Esophagus (tissue), 2 donors: ENCODE measurements around the gene CSTB. TPM values are rescaled to one million over a fixed set of nuclear protein-coding genes. Genes with fewer than 3 reads are reported as not detected.

Source experiments
- H3K27ac ChIP-seq, 2 donors: one replicate each; pipeline ENCODE4 v1.5.1; 2013; ENCODE audit warnings: low read depth in 2 of 2, mild to moderate bottlenecking in 2 of 2, inconsistent platforms in 1 of 2, low read length in 1 of 2, moderate library complexity in 1 of 2
- H3K27me3 ChIP-seq, 2 donors: one replicate each; pipeline ENCODE4 v1.6.1; 2013; ENCODE audit warnings: low read length in 2 of 2, control low read depth in 1 of 2, mild to moderate bottlenecking in 1 of 2; ENCODE audit not compliant: insufficient read depth in 2 of 2, control insufficient read depth in 1 of 2
- H3K36me3 ChIP-seq, 2 donors: one replicate each; pipeline ENCODE4 v1.6.1; 2013; ENCODE audit warnings: low read length in 1 of 2; ENCODE audit not compliant: control insufficient read depth in 2 of 2, insufficient read depth in 2 of 2
- H3K4me1 ChIP-seq, 2 donors: one replicate each; pipeline ENCODE4 v1.6.1; 2013; ENCODE audit warnings: low read length in 1 of 2; ENCODE audit not compliant: control insufficient read depth in 2 of 2, insufficient read depth in 2 of 2
- H3K4me3 ChIP-seq, 2 donors: one replicate each; pipeline ENCODE4 v1.5.1; 2013; ENCODE audit warnings: low read length in 2 of 2, mild to moderate bottlenecking in 2 of 2, low read depth in 1 of 2, moderate library complexity in 1 of 2
- H3K9me3 ChIP-seq, 2 donors: one replicate each; pipeline ENCODE4 v1.6.1; 2013; ENCODE audit warnings: mild to moderate bottlenecking in 2 of 2, low read depth in 1 of 2, low read length in 1 of 2, moderate library complexity in 1 of 2; ENCODE audit not compliant: control insufficient read depth in 2 of 2, insufficient read depth in 1 of 2
- WGBS, 2 donors: extraction: QIAGEN DNeasy Blood & Tissue Kit; methylation state at CpG; one replicate each; pipeline ENCODE4 v1.1.7; 2013; 5-methylcytosine and 5-hydroxymethylcytosine counted together
- polyA plus RNA-seq, 2 donors: library from polyadenylated mRNA; stranded (reverse); fragments of 200-250 nt; gene quantifications; one replicate each; pipeline ENCODE4 v1.2.3, GENCODE V29; 2013
- donor health status: healthy with polysubstance abuse.
- donor health status: Bipolar disorder and iron deficiency.

The CSTB gene
- polyA plus RNA-seq, 2 donors, result 3,514 to 5,149 TPM

DNA sequence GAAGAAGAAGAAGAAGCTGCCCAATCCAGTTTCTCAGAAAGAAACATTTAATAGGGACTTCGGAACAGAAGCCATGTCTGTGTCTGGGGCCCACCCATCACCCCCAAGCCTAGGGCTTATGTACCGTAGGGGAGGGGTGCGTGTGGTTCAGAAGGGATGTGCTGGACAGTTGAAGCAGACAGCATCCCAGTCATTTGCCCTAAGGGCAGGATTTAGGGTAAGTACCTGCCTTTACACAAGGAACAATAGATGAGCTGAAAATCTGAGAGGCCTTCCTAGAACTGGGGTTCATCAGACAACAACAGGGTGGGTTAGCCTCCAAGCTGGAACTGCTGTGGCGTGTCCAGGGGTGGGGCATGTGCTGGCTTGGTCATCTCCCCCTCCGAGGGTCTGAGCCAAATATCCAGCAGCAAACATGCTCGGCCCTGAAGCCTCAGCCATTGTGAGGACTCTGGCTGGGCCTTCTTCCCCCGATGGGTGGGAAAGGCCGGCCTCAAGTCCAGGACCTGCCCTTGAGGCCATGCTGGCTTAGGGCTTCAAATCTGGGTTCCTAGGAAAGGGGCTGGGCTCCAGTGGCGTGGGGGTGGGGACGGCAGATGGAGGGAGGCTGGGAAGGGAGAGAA lies 12.1 kb downstream of the CSTB start:
- H3K27ac ChIP-seq, result peak overlapping the region; percentile 66 to 68
- H3K27me3 ChIP-seq, result no peaks in the 10 kb centered on the region
- peaks cover 3 to 37% of the 10 kb centered on the region in 2 donors for H3K4me1 ChIP-seq
- 59 to 67% methylated on average over 9 to 10 of the region's 10 CpGs for WGBS, 2 donors
- H3K9me3 ChIP-seq, result no peaks in the 10 kb centered on the region
- H3K36me3 ChIP-seq, result peaks cover 0 to 11% of the 10 kb centered on the region in 2 donors
- no peak overlapping the region for H3K4me3 ChIP-seq

DNA sequence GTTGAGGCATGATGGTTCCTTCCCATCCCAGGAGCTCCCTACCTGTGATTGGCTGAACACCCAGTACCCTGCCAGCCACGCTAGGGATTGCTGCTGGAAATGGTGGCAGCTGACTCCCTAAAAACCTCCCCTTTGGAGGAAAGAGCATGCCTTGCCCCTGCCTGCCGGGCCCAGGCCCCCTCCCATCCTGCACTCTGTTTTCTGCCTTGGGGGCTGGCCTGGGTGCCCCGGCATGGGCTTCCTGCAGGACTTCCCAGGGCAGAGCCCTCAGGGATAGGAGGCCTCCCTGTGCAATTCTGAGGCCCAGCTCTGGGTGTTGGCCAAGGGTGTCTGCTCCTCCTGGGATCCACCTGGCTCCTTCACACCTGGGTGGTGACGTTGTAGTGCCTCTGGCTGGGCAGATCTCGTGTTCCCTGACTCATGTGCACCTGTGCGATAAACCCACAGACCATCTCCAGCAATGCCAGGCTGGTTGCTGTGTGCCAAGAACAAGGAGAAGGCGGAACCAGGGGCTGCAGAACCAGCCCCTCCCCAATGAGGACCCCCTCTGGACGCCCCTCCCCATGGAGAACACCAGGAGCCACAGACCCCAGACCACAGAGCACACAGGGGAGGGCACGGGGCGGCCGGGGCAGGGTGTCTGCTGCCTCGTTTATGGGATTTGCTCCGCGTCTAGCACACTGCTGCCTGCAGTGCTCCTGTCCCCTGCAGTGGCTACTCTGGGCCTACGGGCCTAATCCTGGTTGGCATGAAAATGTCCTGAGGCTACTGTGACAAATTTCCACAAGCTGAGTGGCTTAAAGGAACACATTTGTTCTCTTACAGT lies 13.6 kb downstream of the CSTB start:
- Histone ChIP-seq H3K27me3 (no peaks in the 10 kb centered on the region), H3K4me3 (no peak overlapping the region), H3K36me3 (peaks cover 0 to 14% of the 10 kb centered on the region in 2 donors), H3K27ac (peak overlapping the region; percentile 26 to 70), H3K9me3 (no peaks in the 10 kb centered on the region), H3K4me1 (peaks cover 0 to 31% of the 10 kb centered on the region in 2 donors)
- 69 to 76% methylated on average over 15 of the region's 15 CpGs for WGBS, 2 donors

DNA sequence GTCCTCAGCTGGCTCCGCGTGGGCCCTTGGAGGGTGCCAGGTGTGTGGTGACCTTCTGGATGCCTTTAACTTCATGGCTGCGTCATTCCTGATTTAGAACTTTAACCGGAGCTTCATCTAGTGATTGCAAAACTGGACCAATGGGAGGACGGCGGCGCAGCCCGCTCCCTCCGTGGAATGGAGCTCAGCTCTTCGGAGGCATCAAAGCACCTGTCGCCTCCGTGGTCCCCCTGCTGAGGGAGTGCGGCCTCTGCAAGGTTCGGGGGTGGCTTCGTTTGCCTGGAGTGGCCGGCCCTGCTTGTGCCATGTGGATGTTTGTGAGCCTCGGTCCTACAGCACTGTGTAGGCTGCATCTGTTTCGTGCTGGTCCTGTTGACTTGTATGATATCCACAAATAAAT lies 14.2 kb downstream of the CSTB start:
- Histone ChIP-seq H3K4me1 (peaks cover 0 to 27% of the 10 kb centered on the region in 2 donors), H3K27ac (peak overlapping the region; percentile 1 to 70)
- WGBS, 2 donors, result 92 to 93% methylated on average over 18 of the region's 18 CpGs

DNA sequence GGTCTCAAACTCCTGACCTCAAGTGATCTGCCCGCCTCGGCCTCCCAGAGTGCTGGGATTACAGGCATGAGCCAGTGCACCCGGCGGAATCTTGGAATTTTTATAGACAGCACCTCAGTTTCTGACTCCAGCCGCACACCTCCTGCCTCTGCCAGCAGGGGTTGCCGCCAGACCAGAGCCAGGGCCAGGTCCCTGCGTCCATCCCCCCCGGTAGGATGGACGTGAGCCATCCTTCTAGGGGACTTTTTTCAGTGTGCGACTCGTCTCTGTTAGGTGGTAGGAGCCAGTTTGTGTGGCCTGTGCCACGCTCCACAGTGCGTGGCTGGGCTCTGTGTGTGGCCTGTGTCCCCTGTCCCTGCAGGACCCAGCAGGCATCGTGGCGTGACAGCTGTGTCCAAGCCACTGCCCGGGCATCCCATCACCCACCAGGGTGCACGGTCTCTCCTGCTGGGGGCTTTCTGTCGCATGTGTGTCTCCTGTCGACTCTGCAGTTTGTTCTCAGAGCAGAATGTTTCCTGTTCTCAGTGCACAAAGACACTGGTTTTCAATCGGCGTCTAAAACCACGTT lies 15.6 kb downstream of the CSTB start:
- no peak overlapping the region for H3K27ac ChIP-seq
- peaks cover 10 to 30% of the 10 kb centered on the region in 2 donors for H3K36me3 ChIP-seq
- no peaks in the 10 kb centered on the region for H3K27me3 ChIP-seq
- H3K9me3 ChIP-seq, result no peaks in the 10 kb centered on the region
- WGBS, 2 donors, result 90 to 93% methylated on average over 22 of the region's 22 CpGs
- H3K4me3 ChIP-seq, result no peak overlapping the region
- H3K4me1 ChIP-seq, result peaks cover 0 to 27% of the 10 kb centered on the region in 2 donors

More for the DNA sequence above, 14.2 kb downstream of the CSTB start:
- Histone ChIP-seq H3K27me3 (no peaks in the 10 kb centered on the region), H3K9me3 (no peaks in the 10 kb centered on the region), H3K4me3 (no peak overlapping the region), H3K36me3 (peaks cover 6 to 16% of the 10 kb centered on the region in 2 donors)

DNA sequence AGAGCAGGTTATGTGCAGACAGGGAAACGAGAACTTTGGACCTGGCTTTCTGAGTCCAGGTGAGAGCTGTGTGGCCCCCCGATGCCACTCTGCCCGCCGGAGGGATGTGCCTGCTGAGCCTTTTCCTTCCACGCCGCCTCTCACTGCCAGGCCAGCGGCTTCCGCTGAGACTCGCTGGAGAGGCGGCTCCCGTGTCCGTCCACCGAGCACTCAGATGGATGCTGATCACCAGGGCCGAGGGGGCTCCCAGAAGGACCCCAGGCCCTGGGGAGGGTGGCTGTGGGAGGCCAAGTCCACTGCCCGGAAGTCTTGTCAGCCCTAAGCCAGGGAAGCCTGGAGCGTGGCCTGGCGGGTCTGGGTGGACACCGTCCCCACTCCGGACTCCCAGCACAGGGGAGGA lies 16.5 kb downstream of the CSTB start:
- Histone ChIP-seq H3K36me3 (peaks cover 10 to 33% of the 10 kb centered on the region in 2 donors), H3K27me3 (no peaks in the 10 kb centered on the region), H3K9me3 (no peaks in the 10 kb centered on the region), H3K27ac (no peak overlapping the region), H3K4me1 (peaks cover 0 to 26% of the 10 kb centered on the region in 2 donors), H3K4me3 (no peak overlapping the region)
- 94 to 97% methylated on average over 19 of the region's 19 CpGs for WGBS, 2 donors

DNA sequence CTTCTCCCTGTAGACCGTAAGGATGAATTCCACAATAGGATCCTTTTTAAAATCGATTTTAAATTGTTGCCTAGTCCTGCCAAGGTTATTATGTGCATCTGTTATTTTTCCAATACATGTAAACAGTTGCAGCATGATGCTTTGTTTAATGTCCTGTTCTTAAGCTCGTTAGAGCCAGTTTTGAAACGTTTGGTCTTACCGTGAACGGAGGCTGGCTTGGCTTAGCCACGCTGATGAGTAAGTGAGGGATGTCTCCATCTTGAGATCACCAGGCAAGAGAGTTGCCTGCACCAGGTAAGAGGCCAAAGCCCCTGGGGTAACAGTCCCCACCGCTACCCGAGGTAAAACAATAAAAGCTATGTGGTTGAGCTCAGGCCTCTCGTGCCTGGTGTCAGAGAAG lies 17.3 kb downstream of the CSTB start:
- Histone ChIP-seq H3K27me3 (no peaks in the 10 kb centered on the region), H3K27ac (peak overlapping the region in 1 of 2 donors; percentile 69), H3K4me1 (peaks cover 0 to 19% of the 10 kb centered on the region in 2 donors), H3K9me3 (no peaks in the 10 kb centered on the region), H3K4me3 (no peak overlapping the region), H3K36me3 (peaks cover 10 to 36% of the 10 kb centered on the region in 2 donors)
- 45 to 51% methylated on average over 10 of the region's 10 CpGs for WGBS, 2 donors

DNA sequence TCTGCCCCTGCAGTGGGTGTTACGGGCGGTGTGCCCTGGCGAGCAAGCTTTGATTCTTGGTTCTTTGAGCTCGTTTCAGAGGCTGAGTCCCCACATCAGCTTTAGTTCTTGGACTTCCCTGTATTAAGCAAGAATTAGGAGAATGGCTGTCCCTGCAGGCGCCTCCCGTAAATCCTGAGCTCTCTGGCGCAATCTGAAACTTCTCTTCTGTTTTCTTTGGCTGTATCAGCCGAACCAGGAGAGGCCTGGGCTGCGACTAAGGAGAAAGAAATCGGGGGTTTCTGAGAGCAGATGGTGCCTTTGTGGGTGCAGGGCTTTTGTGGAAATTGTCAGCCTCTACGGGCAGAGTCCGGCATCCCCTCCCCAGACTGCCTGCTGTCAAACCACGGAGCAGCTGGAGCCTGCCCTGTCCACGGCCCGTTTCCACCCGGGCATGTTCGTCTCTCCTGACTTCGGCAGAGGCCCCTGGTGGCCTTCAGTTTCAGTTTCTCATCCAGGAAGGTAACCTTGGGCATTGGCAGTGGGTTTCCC lies 17.9 kb downstream of the CSTB start:
- no peaks in the 10 kb centered on the region for H3K9me3 ChIP-seq
- WGBS, 2 donors, result 37 to 39% methylated on average over 18 of the region's 18 CpGs
- peaks cover 0 to 19% of the 10 kb centered on the region in 2 donors for H3K4me1 ChIP-seq
- H3K27ac ChIP-seq, result peak overlapping the region; percentile 79 to 89
- H3K27me3 ChIP-seq, result no peaks in the 10 kb centered on the region
- peaks cover 10 to 42% of the 10 kb centered on the region in 2 donors for H3K36me3 ChIP-seq
- H3K4me3 ChIP-seq, result no peak overlapping the region

DNA sequence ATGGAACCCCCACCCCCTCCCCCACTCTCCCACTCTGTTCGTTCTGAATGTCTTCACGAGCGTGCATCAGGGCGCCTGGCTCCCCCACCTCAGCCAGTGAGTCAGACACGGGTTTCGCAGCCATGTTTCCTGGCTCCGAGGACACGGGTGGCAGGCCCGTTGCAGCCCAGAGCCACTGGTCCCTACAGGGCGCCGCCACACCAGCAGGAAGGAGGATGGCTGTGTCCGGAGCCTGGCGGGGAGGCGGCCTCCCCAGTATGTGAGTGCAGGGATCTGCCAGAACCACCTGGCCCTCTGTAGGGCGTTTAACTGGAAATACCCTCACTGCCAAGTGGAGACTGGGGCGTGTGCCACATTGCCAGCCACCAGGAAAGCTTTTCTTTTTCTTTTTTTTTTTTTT lies 18.5 kb downstream of the CSTB start:
- Histone ChIP-seq H3K27me3 (no peaks in the 10 kb centered on the region), H3K4me1 (peaks cover 0 to 13% of the 10 kb centered on the region in 2 donors), H3K27ac (peak overlapping the region; percentile 79 to 89), H3K36me3 (peaks cover 10 to 48% of the 10 kb centered on the region in 2 donors), H3K4me3 (no peak overlapping the region), H3K9me3 (no peaks in the 10 kb centered on the region)
- 54 to 55% methylated on average over 16 of the region's 16 CpGs for WGBS, 2 donors

DNA sequence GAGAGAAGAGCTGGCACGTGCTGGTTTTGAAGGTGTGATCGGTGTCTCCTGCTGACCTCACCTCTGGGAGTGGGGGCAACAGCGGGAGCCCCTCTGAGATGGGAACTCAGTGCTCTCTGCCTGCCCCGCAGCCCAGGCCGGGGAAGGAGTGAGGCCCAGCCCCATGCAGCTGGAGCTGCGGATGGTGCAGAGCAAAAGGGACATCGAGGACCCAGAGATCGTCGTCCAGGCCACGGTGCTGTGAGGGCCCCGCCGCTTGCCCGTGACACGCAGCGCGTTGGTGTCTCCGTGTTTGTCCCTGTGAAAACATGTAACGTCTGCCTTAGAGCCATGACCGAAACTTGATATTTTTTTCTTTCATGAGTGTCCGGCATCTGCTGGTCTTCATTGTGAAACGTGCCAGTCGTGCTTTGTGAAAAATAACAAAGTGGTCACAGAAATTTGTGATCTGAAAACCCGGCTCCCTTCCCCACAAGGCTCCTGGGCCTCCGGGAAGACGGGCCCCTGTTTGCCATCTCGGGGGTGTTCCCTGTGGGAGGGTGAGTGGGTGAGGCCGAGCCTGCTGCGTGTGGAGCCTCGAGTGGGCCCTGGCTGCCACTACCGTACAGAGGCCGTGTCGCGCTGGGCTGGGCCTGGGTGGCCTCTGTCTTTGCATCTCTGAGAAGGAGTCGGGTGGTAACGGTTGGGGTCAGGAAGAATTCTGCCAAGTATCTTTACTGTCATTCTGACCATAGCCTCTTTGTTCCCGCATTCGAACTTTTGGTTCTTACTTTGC lies 20.1 kb downstream of the CSTB start:
- Histone ChIP-seq H3K27ac (no peak overlapping the region), H3K4me1 (peaks cover 0 to 10% of the 10 kb centered on the region in 2 donors), H3K27me3 (no peaks in the 10 kb centered on the region), H3K9me3 (no peaks in the 10 kb centered on the region), H3K36me3 (peaks cover 10 to 56% of the 10 kb centered on the region in 2 donors), H3K4me3 (no peak overlapping the region)
- 95% methylated on average over 34 to 37 of the region's 37 CpGs for WGBS, 2 donors
